ENCODE measurements around the gene MINDY1. TPM values are rescaled to one million over a fixed set of nuclear protein-coding genes. Genes with fewer than 3 reads are reported as not detected.

The MINDY1 gene
- total RNA-seq (2014; rRNA removed; shearing (Covaris generic)) (3.8 and 8.5 TPM in 2 replicates), total RNA-seq (2022) (10.2 and 13.8 TPM in 2 replicates), Bru-seq, nascent RNA (percentile 47 among the genes with signal in this experiment), BruChase-seq, experiment 1, labeled RNA remaining after a 6-hour chase (percentile 51 among the genes with signal in this experiment), BruChase-seq, experiment 2, labeled RNA remaining after a 2-hour chase (percentile 57 among the genes with signal in this experiment)
- long read RNA-seq, partial matches to known transcripts = 1 of 5 reads
- long read RNA-seq, other reads (novel, unspliced or antisense) = 4 of 5 reads

GRCh38 chr1:151006327-151007052, at the start of gene MINDY1:
Gene MINDY1, minus strand, starts transcription at chr1:151006902. Its CDS starts 4,285 bp downstream, at chr1:151002617.
- peaks cover 17% of the 10 kb centered on the region; the same call in 1 of the 2 replicates for H3K79me2 ChIP-seq (ENCODE audit: insufficient read depth, low read depth, low read length)

GRCh38 chr1:151056149-151056548, 49.4 kb upstream of the MINDY1 start:
- DNase-seq (ENCODE audit: low spot score) = no peak
- peaks cover 28% of the 10 kb centered on the region for H3K4me1 ChIP-seq (ENCODE audit: insufficient read depth, low read length, poor library complexity, severe bottlenecking)
- CTCF ChIA-PET (ENCODE audit: unreplicated experiment) = no interaction called here
- no peak overlapping the region for H3K27ac ChIP-seq (ENCODE audit: low read depth, low read length, poor library complexity, severe bottlenecking)
- no TSS peak for BruUV-seq (replicated peaks)
- peaks cover 49% of the 10 kb centered on the region for H3K79me2 ChIP-seq (ENCODE audit: insufficient read depth, low read depth, low read length)
- H3K9me3 ChIP-seq (ENCODE audit: low read length) = no peaks in the 10 kb centered on the region
- H3K4me2 ChIP-seq (ENCODE audit: low read length) = peak overlapping the region; percentile 85; the same call in 1 of the 2 replicates
- intact Hi-C loops (cut with micrococcal nuclease; ENCODE audit: unreplicated experiment) = loop anchor here (5.0 kb wide), 1 partner anchor 49 kb away; the partner anchor contains the start of genes MINDY1 and PRUNE1
- POLR2A ChIA-PET = interaction anchor here (0.6 kb wide), 1 partner anchor 10 kb away, joined by 3 read pairs; no protein-coding TSS in a partner anchor
- no peak overlapping the region for H2AFZ ChIP-seq (ENCODE audit: low read length)
- TF ChIP-seq EZH2phosphoT487 (IDR thresholded peaks at IDR 0.05; ENCODE audit: borderline replicate concordance, low read depth, low read length) (no peak), CTCF (conservative IDR thresholded peaks at IDR 0.05; ENCODE audit: low read length) (no peak)
- no peak overlapping the region for H3K4me3 ChIP-seq (ENCODE audit: low read depth, low read length, poor library complexity, severe bottlenecking)
- H3K36me3 ChIP-seq (ENCODE audit: insufficient read depth, low read length) = peaks cover 71% of the 10 kb centered on the region
- H4K20me1 ChIP-seq (ENCODE audit: insufficient read depth, low read length) = peaks cover 14% of the 10 kb centered on the region; the same call in 1 of the 2 replicates
- H3K9me2 ChIP-seq (ENCODE audit: insufficient read depth, low read length) = no peaks in the 10 kb centered on the region

More at GRCh38 chr1:151006327-151007052, at the start of gene MINDY1:
- H4K20me1 ChIP-seq (ENCODE audit: insufficient read depth, low read length) = no peaks in the 10 kb centered on the region
- H3K4me2 ChIP-seq (ENCODE audit: low read length) = peak within 1 kb of the TSS; percentile 90
- H3K4me1 ChIP-seq (ENCODE audit: insufficient read depth, low read length, poor library complexity, severe bottlenecking) = peaks cover 61% of the 10 kb centered on the region
- no peaks in the 10 kb centered on the region for H3K9me2 ChIP-seq (ENCODE audit: insufficient read depth, low read length)
- H3K4me3 ChIP-seq (ENCODE audit: low read depth, low read length, poor library complexity, severe bottlenecking) = peak within 1 kb of the TSS; percentile 83
- BruUV-seq (replicated peaks) = TSS peak; percentile 76
- H3K27ac ChIP-seq (ENCODE audit: low read depth, low read length, poor library complexity, severe bottlenecking) = peak within 1 kb of the TSS; percentile 47
- peak; percentile 62 for TF ChIP-seq CTCF (conservative IDR thresholded peaks at IDR 0.05; ENCODE audit: low read length)
- TF ChIP-seq EZH2phosphoT487 (IDR thresholded peaks at IDR 0.05; ENCODE audit: borderline replicate concordance, low read depth, low read length) = no peak
- H3K36me3 ChIP-seq (ENCODE audit: insufficient read depth, low read length) = no peaks in the 10 kb centered on the region
- DNase-seq (ENCODE audit: low spot score) = peak; percentile 69
- intact Hi-C loops (cut with micrococcal nuclease; ENCODE audit: unreplicated experiment) = loop anchor here (1.0 to 5.0 kb wide), 2 partner anchors 27 to 51 kb away; partner anchors contain the start of gene CDC42SE1
- H3K9me3 ChIP-seq (ENCODE audit: low read length) = no peaks in the 10 kb centered on the region
- ChIA-PET CTCF (ENCODE audit: unreplicated experiment) (interaction anchor here (1.4 to 1.6 kb wide), 2 partner anchors 10 to 29 kb away, joined by 4 to 6 read pairs; no protein-coding TSS in a partner anchor), POLR2A (interaction anchor here (0.6 to 2.3 kb wide), 9 partner anchors 11 to 1003 kb away, joined by 3 to 7 read pairs (median 4); partner anchors contain the start of gene CERS2)
- peak within 1 kb of the TSS; percentile 92 for H2AFZ ChIP-seq (ENCODE audit: low read length)

Data from OCI-LY7 (cell line).